Right renal pelvis (tissue), 4 donors: ENCODE measurements around the gene CYTH3. TPM values are rescaled to one million over a fixed set of nuclear protein-coding genes. Genes with fewer than 3 reads are reported as not detected.
A peak's percentile ranks its signal among the peaks of the same experiment; 100 is the strongest.
"Not testable (repeated sequence)": the region's sequence is repeated elsewhere in the genome, so short reads cannot be mapped to it uniquely, and the experiment has no call there.

Experiments
- DNase-seq, 4 donors: peaks; one replicate each; pipeline ENCODE4 v3.0.0-alpha.2; 2013; ENCODE audit warnings: low read depth in 4 of 4, low spot score in 3 of 4, missing footprints in 1 of 4
- polyA plus RNA-seq, 4 donors: library from polyadenylated mRNA; unstranded; fragments of 120-200 nt; gene quantifications; one replicate each; pipeline ENCODE4 v1.2.1, GENCODE V29; 2013; ENCODE audit not compliant: insufficient read length in 4 of 4

CYTH3 gene, protein sequence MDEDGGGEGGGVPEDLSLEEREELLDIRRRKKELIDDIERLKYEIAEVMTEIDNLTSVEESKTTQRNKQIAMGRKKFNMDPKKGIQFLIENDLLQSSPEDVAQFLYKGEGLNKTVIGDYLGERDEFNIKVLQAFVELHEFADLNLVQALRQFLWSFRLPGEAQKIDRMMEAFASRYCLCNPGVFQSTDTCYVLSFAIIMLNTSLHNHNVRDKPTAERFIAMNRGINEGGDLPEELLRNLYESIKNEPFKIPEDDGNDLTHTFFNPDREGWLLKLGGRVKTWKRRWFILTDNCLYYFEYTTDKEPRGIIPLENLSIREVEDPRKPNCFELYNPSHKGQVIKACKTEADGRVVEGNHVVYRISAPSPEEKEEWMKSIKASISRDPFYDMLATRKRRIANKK
- 10 to 100 TPM; 36.5 to 42.5 (median 38.1) TPM for polyA plus RNA-seq

DNA sequence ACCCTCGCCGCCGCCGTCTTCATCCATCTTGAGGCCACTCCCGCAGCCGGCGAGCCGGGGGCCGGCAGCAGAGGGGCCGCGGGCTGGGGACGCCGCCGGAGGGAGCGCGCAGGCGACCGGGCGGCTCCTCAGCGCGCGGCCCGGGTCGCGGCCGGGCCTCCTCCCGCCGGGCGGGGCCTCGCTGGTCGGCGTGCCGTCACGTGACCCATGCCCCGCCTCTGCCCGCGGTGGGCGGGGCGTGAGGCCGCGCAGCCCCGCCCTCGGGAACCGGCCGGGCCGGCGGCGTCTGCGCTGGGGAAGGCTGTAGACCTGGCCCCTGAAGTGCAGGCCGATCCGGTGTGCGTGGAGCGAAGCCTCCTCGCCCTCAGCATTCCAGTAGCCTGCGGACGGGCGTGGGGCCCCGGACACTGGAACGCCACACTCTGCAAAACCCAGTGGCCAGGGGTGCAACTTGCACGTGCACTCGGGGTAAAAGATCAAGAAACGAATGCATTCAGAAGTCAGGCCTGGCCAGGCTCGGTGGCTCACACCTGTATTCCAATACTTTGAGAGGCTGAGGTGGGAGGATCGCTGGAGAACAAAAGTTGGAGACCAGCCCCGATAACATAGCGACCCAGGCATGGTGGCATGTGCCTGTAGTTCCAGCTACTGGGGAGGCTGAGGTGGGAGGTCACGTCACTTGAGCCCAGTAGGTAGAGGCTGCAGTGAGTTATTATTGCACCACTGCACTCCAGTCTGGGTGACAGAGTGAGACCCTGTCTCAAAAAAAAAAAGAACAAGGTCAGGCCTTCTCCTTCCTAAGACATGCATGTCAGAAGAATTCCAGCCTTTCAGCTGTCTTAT is at the start of gene CYTH3:
Gene CYTH3 (minus strand): TSS at position 144 of the 843 bp plus-strand sequence. CDS start 117 bp downstream, at position 27.
- peak; percentile 72 to 76 (median 74) for DNase-seq

DNA sequence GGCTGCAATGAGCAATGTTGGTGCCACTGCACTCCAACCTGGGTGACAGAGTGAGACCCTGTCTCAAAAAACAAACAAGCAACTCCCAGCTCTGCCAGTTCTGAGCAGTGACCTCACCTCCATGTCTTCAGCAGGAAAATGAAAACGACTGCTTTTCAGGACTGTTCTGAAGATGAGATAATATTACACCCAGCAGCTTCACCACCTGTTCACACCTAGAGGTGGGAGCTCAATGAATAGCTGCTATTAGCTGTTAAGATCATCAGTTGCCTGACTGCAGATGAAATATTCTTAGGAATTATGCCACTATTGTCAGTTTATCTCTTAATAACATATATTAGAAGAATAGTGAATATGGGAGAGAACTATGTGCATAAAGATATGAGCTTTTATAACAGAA is 48.4 kb upstream of the CYTH3 start:
- no peak for DNase-seq

DNA sequence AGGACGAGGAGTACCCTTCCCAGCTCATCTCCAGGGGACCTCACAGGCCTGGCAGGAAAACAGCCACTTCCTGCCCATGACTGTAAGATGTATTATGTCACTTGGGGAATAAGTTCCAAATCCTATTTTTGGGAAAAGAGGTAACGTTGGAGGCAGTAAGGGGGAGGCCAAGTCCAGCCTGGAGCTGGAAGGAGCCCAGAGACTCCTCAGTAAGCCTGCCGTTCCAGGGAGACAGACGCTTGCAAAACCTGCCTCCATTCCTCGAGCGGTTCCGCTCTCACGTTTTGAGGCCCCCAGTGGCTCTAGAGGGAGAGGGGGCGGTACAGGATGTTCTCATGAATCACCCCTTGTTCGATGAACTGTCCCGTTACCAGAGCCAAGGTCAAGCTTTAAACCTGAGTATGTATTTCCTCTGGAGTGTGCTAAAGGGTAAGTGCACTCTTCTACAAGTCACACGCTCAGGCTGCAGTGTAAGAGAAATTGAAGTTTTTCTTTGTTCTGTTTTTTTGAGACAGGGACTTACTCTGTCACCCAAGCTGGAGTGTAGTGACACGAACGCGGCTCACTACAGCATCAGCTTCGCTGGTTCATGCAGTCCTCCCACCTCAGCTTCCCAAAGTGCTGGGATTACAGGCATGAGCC is 45.5 kb upstream of the CYTH3 start:
- DNase-seq, result peak in 1 of 4 donors; percentile 27

DNA sequence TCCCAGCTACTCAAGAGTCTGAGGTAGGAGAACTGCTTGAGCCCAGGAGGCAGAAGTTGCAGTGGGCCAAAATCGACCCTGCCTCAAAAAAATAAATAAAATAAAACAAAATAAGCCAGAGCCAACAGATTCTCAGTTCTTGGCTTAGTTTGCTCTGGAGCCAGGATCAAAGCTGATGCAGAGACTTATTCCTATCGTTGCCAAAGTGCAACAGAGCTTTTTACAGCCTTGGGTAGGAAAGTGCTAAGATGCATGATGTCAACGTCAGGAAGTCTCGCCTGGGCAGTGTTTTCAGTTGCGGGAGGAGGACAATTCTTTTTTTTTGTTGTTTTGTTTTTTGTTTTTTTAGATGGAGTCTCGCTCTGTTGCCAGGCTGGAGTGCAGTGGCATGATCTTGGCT is 43.8 kb upstream of the CYTH3 start:
- no peak for DNase-seq

DNA sequence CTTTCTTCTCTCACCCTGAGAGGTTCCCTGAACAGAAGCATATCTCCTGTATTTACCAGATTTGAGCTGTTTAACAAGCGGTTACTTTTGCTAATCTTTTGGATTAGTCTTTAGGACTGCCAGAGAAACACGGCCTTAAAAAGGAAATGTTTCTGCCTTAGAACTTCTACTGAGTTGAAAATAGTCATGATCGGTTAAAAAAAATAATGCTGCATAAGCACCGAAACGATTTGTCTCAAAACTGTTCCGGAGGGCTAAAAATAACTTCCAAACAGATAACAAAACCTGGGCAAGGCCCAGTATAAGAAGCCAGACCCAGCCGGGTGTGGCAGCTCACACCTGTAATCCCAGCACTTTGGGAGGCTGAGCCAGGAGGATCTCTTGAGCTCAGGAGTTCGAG is 43.3 kb upstream of the CYTH3 start:
- DNase-seq, result no peak

DNA sequence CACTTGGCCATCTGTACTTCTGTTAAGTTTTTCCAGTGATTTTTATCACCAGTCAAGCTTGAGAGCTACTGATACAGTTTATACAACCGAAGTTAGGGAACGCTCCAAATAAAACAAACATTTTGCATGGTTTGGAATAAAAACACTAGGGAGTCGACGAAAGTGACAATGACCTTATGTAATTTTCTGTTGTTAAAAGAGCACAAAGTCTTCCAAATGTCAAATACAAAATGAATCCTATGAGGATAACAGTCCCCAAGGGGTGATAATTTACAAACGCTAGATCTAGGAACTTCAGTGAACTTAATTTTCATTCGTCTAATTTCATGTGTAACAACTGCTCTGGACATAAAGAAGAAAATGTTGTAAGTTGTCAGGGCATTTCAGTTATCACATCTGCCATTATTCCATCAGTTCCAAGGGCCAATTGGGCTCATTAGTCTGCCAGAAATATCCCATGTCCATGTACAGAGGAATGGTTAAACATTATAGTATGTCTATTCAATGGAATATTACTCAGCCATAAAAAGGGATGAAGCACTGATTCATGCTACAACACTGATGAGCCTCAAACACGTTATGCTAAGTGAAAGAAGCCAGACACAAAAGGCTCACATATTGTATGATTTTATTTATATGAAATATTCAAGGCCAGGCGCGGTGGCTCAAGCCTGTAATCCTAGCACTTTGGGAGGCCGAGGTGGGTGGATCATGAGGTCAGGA is 38.0 kb upstream of the CYTH3 start:
- DNase-seq, result peak in 1 of 4 donors; percentile 41

DNA sequence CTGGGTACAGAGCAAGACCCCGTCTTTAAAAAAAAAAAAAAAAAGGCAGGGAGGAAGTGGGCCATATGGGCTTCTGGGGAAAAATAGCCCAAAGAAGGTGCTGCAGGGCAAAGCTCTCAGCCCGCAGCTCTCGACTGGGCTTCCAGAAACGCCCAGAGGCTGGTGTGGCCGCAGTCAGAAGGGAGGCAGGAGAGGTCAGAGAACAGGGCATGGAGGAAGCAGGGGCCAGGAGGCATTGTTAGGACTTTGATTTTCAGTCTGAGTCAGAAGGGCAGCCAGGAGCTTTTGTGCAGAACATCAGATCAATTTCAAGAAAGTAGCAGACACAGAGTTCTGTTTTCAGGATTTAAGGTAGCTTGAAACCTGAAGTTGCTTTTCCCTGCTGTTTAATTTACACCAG is 35.3 kb upstream of the CYTH3 start:
- no peak for DNase-seq

DNA sequence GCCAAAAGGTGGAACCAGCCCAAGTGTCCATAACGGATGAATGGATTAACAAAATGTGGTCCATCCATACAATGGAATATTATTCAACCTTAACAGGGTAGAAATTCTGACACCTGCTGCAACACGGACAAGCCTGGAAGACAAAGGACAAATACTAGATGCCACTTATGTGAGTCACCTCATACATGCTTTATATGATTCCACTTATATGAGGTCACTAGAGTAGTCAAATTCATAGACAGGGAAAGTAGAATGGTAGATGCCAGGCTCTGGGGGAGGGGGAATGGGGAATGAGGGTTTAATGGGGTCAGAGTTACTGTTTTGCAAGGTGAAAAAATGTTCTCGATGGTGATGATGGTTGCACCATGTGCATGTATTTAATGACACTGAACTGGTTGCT is 34.0 kb upstream of the CYTH3 start:
- DNase-seq, result no peak

DNA sequence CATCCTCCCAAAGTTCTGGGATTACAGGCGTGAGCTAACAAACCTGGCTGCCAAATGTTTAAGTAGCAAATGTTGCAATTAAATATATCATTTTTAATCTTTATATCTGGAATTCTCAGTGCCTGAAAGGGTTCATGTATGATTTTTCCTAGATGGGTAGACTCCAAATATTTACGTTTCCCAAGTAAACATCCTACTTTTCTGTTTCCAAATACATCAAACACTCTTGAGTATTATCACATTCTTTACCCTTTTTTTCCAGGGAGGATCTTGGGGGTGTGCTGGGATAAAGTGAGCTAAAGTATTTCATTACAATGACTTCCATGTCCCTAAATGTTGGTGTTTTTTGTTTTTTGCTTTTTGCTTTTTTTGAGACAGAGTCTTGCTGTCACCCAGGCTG is 32.9 kb upstream of the CYTH3 start:
- DNase-seq, result no peak

DNA sequence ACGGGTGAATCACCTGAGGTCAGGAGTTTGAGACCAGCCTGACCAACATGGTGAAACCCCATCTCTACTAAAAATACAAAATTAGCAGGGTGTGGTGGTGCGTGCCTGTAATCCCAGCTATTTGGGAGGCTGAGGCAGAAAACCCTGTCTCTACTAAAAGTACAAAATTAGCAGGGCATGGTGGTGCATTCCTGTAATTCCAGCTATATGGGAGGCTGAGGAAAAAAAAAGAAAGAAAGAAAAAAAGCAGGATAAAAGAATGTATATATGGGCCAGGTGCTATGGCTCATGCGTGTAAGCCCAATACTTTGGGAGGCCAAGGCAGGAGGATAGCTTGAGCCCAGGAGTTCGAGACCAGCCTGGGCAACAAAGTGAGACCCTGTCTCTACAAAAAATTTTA is 29.0 kb upstream of the CYTH3 start:
- DNase-seq, result not testable (repeated sequence)

DNA sequence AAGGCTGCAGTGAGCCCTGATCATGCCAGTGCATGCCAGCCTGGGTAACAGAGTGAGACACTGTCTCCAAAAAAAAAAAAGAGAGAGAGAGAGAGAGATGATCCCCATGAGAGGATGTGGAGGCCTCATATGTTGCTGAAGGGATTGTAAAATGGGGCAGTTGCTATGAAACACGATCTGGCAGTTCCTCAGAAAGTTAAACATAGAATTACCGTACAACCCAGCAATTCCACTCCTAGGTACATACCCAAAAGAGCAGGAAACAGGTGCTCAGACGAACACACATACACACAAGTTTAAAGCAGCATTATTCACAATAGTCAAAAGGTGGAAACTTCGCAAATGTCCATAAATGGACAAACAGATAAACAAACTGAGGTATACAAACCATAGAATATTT is 27.4 kb upstream of the CYTH3 start:
- DNase-seq, result no peak

DNA sequence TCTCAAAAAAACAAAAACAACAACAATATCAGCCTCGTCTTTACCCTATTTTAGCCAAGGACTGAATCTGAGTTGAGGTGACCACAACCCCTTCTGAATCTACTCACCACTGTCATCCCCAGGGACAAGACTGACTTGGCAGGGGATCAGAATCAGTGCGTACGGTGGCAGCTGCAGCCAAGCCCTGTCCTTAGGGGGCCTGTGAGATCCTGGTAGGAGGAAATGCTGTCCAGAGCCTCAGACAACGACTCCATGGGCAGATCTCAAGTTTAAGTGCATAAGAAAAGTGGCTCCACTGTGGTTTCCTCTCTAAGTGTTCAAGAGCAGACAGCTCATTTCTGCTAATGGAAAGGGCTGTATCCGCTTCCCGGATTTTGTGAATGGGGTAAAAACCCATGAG is 22.4 kb upstream of the CYTH3 start:
- no peak for DNase-seq

DNA sequence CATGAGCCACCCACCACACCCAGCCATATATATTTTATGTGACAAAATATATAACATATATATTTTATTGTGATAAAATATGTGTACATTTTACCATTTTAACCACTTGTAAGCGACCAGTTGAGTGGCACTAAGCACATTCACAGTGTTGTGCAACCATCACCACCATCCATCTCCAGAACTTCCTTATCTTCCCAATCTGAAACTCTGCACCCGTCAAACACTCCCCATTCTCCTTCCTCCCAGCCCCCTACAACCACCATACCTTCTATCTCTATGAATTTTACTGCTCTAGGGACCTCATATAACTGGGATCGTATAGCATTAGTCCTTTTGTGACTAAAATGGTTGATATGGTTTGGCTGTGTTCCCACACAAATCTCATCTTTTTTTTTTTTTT is 20.8 kb upstream of the CYTH3 start:
- no peak for DNase-seq

DNA sequence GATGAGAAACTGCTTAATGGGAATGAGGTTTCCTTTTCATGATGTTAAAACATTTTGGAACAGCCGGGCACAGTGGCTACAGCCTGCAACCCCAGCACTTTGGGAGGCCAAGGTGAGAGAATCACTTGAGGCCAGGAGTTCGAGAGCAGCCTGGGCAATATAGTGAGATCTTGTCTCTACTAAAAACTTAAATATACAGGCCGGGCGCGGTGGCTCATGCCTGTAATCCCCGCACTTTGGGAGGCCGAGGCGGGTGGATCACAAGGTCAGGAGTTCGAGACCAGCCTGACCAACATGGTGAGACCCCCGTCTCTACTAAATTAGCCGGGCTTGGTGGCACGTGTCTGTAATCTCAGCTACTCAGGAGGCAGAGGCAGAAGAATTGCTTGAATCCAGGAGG is 19.5 kb upstream of the CYTH3 start:
- not testable (repeated sequence) for DNase-seq

DNA sequence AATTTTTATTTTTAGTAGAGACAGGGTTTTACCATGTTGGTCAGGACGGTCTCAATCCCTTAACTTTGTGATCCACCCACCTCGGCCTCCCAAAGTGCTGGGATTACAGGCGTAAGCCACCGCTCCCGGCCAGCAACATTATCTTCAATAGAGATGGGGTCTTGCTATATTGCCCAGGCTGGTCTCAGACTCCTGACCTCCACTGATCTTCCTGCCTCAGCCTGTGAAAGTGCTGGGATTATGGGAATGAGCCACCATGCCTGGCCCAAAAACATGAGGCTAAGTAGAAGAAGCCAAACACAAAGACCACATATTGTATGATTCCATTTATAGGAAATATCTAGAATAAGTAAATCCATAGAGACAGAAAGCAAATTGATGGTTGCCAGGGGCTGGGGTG is 19.1 kb upstream of the CYTH3 start:
- DNase-seq, result no peak

DNA sequence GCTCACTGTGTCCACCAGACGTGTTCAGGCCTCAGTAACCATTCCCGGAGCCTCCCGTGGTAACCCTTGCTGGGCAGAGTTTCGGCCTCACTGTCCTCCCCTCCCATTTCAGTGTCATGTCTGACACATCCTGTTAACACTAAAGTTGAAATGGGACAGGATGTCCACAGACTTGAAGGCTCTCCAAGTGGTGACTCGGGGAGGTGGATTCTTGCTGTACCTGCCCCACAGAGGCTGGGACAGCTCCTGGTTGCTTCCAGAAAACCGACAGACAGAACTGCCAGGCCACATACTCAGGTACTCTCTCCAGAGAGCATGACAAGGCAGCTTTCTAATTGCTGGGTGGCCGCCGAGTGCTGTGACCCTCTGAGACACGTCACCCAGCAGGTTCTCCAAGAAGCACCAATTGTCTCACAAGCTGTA is 17.9 kb upstream of the CYTH3 start:
- no peak for DNase-seq

DNA sequence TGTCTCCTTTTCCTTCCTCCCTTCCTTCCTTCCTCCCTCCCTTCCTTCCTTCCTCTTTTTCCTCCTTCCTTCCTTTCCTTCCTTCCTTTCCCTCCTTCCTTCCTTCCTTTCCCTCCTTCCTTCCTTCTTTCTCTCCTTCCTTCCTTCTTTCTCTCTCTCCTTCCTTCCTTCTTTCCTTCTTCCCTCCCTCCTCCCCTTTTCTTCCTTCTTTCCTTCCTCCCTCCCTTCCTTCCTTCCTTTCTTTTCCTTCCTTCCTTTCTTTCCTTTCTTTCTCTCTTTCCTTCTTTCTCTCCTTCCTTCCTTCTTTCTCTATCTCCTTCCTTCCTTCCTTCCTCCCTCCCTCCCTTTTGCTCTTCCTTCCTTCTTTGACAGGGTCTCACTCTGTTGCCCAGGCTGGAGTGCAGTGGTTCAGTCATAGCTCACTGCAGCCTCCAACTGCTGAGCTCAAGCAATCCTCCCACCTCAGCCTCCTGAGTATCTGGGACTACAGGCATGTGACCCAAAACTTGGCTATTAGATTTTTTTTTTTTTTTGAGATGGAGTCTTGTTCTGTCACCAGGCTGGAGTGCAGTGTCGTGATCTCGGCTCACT is 15.9 kb upstream of the CYTH3 start:
- no peak for DNase-seq

DNA sequence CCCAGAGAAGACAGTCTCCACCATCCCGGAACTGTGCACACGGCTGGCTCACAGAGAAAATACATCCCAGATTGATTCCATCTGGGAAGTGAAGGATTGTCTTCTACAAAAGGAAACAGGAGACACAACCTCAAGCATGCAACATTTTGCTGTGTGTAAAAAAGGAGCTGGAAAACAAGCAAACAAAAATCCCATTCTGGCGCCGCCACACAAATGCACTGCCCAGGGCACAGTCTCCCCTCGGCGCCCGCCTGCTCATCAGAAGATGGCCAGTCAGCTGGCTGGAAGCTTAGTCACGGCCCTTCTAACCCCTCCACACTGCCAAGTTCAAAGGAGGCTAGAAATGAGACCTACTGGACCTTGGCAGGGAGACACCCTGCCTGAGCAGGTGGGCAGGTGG is 14.1 kb upstream of the CYTH3 start:
- no peak for DNase-seq

DNA sequence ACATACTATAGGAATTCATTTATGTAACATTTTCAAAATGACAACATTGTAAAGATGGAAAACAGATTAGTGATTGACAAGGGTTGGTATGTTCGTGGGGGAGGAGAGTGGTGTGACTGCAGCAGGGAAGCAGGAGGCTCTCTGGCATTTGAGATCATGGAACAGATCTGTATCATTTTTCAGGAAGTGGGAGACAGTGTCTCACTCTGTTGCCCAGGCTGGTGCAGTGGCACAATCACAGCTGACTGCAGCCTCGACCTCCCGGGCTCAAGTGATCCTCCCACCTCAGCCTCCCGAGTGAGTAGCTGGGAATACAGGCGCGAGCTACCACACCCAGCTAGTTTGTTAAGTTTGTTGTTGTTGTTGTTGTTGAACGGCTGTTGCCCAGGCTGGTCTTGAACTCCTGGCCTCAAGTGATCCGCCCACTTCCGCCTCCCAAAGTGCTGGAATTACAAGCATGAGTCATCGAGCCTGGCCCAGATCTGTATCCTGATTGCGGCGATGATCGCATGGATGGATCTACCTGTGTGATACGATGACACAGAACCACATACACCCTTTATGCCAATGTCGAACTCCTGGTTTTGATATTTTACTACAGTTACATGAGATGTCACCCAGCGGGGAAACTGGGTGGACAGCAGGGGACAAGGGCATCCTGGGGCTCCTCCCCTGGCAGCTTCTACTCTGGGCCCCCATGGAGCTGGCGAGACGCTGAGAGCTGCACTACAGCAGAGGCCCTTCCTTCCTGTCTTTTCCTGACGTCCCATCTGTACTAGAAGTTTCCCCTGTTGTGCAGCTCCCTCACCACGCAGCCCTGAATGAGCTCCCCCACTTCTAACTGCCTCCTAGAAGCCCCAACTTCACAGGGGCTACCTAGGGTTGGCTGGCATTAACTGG is 12.3 kb upstream of the CYTH3 start:
- no peak for DNase-seq
